ENCODE measurements around the gene RPS5. TPM values are rescaled to one million over a fixed set of nuclear protein-coding genes. Genes with fewer than 3 reads are reported as not detected.
A peak's percentile ranks its signal among the peaks of the same experiment; 100 is the strongest.
"Not testable (repeated sequence)": the region's sequence is repeated elsewhere in the genome, so short reads cannot be mapped to it uniquely, and the experiment has no call there.

The RPS5 gene
- total RNA-seq, 1 experiment from 2014 or later: 3,636 TPM

DNA sequence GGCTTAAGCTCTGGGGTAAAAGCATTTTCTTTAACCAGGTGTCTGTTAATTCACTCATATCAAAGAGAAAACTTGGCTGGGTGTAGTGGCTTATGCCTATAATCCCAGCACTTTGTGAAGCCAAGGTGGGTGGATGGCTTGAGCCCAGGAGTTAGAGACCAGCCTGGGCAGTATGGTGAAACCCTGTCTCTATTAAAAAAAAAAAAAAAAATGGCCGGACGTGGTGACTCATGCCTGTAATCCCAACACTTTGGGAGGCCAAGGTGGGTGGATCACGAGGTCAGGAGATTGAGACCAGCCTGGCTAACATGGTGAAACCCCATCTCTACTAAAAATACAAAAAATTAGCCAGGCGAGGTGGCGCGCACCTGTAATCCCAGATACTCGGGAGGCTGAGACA lies 10.3 kb upstream of the RPS5 start:
- not testable (repeated sequence) for H3K36me3 ChIP-seq, H3K27me3 ChIP-seq, H3K4me3 ChIP-seq, H3K9me3 ChIP-seq
- peak; percentile 60 for DNase-seq

DNA sequence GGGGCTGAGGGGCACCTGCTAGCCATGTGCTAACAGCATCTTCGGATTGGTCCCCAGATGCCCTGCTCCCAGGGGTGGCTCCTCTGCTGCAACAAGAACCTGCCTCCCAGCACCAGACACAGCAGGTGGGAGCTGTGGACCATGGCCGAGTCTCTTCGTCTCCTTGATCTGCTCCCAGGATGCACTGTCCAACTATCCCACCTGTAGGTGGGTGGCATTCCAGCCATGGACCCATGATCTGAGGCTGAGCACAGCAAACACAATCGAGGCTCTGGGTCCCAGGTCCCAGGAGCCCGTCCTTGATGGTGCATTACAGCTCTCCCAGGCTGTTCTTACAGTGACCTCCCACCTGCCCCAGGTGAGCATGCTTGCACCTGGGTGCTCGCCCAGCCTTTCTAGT lies 7.8 kb upstream of the RPS5 start:
- no peak for DNase-seq
- Histone ChIP-seq H3K36me3 (0 out of 2 replicates have a peak, but pooled peaks cover 3% of the 10 kb centered on the region), H3K27me3 (no peaks in the 10 kb centered on the region), H3K4me3 (no peak overlapping the region), H3K9me3 (no peaks in the 10 kb centered on the region)

DNA sequence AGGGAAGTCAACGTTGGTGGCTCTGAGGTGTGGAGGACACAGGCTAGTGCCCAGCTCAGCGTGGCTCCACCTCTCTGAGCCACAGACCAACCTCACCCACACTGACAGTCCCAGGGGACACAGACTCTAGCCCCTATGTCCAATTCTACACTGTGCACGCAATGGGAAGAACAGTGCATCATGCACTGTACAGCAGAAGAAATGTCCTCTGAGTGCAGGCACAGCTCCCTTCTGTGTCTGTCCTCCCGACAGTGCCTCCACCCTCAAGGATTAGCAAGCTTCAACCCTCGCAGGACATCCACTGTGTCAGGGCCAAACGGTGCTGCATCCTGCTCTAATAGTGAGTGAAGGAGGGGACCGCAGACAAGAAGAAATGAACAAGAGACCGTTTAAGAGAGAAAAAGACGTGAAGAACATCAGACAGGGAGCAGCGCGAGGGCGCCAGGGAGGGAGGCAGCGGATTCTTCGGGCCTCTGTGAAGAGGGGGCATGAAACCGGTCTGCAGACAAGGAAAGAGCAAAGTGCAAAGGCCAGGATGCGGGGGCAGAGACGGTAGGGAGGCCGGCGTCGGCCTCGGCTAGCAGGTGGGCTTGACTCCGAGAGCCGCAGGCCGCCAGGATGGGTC lies 6.9 kb upstream of the RPS5 start:
- Histone ChIP-seq H3K4me3 (peak overlapping the region; percentile 93), H3K9me3 (no peaks in the 10 kb centered on the region), H3K27me3 (no peaks in the 10 kb centered on the region), H3K36me3 (0 out of 2 replicates have a peak, but pooled peaks cover 3% of the 10 kb centered on the region)
- DNase-seq: no peak

DNA sequence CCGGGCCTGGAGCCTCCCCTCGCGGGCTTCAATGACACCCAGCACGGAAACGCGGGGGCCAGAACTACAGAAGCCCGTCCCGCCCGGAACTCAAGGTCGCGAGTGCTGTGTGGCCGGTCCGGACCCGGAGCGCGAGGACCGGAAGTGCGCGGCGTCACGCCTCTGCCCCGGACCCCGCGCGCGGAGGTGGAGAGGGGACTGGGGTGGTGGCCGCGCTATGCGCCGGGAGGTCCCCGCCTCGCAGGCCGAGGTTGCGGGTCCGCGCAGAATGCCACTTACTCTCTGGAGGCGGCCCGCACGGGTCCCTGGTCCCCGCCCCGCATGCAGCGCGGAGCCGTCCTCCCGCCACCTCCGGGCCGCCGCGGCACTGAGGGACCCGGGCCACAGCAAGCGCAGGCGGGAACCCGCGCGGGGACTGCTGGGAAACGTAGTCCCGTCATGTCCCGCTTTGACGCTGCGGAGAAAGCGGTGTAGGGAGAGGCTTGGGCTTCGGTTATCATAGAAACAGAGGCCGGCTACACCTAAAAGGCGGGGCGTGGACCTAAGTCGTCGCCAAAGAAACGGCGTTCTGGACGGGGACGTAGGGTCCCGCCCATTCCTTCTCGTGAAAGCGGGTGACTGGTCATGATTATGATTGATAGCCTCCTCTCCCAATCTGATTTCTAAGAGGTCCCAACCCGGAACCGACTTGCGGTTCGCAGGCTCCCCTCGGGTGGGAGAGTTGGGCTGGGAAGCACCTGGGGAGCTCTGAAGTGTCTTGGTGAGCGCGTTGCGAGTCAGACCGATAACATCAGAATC lies 6.2 kb upstream of the RPS5 start, which contains the start of gene ZNF837:
ZNF837 (minus strand) TSS at position 369 of the 798 bp plus-strand sequence. CDS start 11,698 bp downstream, outside the sequence.
- Histone ChIP-seq H3K27me3 (no peaks in the 10 kb centered on the region), H3K36me3 (0 out of 2 replicates have a peak, but pooled peaks cover 3% of the 10 kb centered on the region)
- DNase-seq: peak; percentile 100

DNA sequence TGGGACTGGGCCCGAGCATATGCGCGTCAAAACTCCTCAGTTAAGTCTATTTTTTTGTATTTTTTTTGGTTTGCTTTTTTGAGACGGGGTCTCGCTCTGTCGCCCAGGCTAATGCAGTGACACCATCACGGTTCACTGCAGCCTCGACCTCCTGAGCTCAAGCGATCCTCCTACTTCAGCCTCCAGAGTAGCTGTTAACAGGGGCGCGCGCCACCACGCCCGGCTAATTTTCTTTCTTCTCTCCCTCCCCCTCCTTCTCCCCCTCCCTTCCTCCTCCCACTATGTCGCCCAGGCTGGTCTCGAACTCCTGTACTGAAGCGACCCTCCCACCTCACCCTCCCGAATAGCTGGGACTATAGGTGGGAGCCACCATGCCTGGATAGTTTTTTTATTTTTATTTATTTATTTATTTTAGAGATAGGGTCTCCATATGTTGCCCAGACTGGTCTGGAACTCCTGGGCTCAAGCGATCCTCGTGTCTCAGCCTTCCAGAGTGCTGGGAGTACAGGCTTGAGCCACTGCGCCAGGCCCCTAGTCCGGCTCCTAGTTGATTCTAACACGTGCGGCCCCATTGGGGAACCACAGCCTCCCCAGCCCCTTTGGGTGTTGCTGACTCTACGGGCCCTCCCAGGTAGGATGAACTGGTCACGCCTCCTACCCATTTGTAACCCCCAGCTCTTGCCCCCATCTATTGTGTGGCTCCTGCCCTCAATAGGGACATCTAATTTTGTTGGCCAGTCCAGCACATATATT lies 5.4 kb upstream of the RPS5 start:
- H3K27me3 ChIP-seq: no peaks in the 10 kb centered on the region
- H3K9me3 ChIP-seq: no peaks in the 10 kb centered on the region
- H3K4me3 ChIP-seq: peak overlapping the region; percentile 93
- no peak for DNase-seq
- peaks cover 3% of the 10 kb centered on the region; the same call in 1 of the 2 replicates for H3K36me3 ChIP-seq

More for the DNA sequence above, 6.2 kb upstream of the RPS5 start, which contains the start of gene ZNF837:
- Histone ChIP-seq H3K9me3 (no peaks in the 10 kb centered on the region), H3K4me3 (peak within 1 kb of the TSS; percentile 93)

DNA sequence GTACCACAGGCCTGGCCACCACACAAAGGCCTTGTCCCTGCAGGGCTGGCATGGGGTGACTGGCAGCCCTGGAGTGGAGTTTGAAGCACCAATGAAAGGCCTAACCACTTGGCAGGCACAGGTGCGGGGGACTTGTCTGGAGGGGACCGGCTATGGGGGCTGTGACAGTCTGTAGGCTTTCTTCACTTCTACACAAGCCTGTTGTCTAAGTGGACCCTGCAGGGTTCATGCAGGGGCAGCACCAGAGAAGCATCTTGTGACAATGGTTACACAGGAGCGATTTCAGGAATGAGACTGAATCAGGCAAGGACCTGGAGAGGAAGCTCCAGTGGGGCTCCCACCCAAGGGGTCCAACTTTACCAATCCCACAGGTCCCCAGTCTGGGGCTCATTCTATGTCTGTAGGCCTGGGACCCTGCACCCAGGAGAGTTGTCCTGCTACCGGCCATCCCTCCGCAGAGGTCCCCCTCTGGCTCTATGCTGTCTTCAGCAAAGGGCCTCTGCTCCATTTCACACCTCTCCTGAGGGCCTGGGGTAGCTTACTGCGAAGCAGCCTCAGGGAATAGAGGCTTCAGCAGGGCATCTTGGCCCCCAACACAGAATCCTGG lies 4.0 kb upstream of the RPS5 start:
- Histone ChIP-seq H3K4me3 (no peak overlapping the region), H3K27me3 (no peaks in the 10 kb centered on the region), H3K36me3 (peaks cover 12% of the 10 kb centered on the region), H3K9me3 (no peaks in the 10 kb centered on the region)
- DNase-seq: no peak

DNA sequence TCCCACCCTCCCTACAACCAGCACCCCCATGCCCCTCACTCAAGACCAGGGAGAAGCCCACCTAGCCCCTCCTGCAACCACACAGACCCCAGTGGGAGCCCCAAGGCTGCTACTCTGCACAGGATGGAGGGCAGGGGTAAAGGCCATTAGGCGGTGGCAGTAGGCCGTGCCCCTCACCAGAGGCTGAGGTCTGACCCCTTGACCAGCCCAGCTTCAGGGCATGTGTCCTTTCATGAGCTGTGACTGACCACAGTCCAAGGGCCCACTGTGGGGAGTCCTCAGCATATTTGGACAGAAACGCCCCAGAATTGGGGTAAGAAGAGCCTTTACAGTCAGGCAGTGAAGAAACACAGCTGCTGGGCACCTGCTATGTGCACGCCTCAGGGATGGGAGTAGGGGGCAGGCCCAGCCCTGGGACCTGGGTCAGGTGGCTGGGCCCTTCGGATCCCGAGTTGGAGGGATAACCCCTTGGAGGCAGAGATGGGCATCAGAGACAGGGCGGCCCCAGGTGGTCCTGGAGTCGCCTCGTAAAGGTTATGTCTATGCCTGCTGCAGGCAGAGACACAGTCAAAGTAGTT lies 1.7 kb upstream of the RPS5 start:
- Histone ChIP-seq H3K4me3 (peak overlapping the region; percentile 97), H3K36me3 (peaks cover 34% of the 10 kb centered on the region), H3K27me3 (no peaks in the 10 kb centered on the region), H3K9me3 (no peaks in the 10 kb centered on the region)
- DNase-seq: no peak

DNA sequence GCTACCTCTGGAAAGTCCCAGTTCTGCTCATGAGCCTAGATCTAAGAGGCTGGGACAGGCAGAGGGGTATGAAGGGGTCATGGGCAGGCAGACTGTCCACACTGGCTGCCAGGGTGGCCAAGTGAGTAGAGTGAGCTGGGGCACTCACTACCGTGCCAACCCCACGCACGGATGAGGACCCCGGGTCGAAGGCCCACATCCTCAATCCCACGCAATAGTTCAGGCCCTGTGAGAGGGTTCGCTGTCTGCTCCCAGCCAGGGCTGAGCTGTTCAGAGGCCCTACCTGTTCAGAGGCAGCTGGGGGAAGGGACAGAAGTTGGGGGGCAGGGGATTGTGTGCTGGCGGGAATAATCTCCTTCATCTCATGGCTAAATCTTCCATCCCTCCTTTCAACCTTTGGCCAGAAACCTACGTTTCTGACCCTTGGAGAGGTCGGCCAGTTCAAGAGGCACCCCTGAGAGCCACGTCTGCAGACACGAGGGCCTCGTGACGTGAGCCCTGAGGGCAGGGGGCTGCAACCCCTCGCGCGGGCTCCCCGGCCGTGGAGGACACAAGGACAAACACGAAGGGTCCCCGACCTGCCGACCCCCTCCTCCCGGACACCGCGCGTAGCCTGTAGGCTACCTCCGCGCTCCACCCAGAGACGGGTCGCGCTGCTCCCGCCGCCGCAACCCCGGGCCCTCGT lies 1.0 kb upstream of the RPS5 start:
- H3K4me3 ChIP-seq: peak overlapping the region; percentile 97
- peaks cover 40% of the 10 kb centered on the region for H3K36me3 ChIP-seq
- DNase-seq: no peak
- H3K9me3 ChIP-seq: no peaks in the 10 kb centered on the region
- no peaks in the 10 kb centered on the region for H3K27me3 ChIP-seq

DNA sequence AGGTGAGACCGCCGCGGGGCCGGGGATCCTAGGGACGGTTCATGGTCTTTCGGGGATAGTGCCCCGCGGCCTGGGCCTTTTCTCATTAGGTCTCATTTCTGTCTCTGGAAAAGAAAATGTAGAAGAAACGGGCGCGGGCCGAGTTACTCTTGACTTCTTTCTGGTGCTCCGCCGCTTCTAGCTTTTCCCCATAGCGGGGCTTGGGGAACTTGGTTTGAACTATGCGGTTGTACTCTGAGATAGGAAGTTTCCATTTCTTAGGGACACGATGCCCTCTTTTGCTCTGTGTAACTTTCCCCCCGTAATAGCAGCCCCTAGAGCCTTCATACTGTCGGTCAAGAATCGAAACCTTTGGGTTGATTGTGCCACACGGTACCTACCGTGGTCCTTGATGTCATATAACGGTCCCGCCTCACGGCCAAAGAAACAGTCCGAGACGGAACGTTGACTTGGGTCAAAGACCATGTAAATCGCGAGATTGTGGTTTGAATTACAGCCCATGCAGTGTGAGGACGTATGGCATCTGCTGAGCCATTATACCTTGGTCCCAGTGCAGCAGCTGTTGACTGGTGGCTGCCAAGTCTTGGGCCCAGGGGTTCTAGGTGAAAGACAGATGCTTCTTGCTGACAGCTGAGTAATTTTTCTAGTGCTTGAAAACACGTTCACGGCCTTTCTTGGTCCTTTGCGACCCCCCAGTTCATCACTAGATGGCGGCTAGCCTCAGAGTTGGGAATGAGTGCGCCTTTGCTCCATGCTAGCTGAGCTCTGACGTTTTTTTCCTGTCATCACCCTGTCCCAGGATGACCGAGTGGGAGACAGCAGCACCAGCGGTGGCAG lies 487 bp downstream of the RPS5 start:
- DNase-seq: no peak
- Histone ChIP-seq H3K9me3 (no peaks in the 10 kb centered on the region), H3K36me3 (peaks cover 56% of the 10 kb centered on the region), H3K4me3 (peak overlapping the region; percentile 97), H3K27me3 (no peaks in the 10 kb centered on the region)

DNA sequence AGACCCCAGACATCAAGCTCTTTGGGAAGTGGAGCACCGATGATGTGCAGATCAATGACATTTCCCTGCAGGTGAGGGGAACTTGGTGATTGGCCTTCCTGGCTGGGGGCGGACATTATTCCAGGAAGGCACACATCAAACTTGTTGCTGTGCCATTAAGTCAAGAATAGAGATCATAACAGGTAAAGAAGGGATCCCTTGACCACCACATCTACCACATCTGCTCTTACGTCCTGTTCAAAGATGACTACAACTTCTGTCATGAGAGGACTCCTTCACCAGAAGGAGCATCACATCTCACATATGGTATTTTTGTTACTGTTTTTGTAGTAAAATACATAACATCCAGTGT lies 1.1 kb downstream of the RPS5 start:
- DNase-seq: no peak
- Histone ChIP-seq H3K4me3 (peak overlapping the region; percentile 97), H3K27me3 (no peaks in the 10 kb centered on the region), H3K9me3 (no peaks in the 10 kb centered on the region), H3K36me3 (peaks cover 59% of the 10 kb centered on the region)

DNA sequence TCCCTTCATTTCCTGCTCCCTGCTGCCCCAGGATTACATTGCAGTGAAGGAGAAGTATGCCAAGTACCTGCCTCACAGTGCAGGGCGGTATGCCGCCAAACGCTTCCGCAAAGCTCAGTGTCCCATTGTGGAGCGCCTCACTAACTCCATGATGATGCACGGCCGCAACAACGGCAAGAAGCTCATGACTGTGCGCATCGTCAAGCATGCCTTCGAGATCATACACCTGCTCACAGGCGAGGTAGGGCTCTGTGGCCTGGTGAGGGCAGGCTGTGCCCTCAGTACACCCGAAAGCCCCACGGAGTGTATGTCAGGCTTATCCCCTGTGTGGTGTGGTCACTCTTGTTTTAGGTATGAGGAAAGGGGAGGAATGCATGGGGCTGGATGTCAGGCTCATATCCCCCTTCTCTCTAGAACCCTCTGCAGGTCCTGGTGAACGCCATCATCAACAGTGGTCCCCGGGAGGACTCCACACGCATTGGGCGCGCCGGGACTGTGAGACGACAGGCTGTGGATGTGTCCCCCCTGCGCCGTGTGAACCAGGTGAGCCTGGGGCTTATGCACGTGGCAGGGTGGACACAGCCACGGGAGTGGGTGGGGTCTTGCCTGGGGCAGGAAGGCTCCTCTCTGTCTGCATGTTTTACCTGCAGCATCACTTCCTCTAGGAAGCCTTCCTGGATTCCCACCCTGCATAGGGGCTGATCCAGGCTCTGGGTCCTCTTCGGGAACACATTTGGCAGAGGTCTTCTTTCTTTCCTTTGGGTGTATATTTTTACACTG lies 6.1 kb downstream of the RPS5 start:
- peaks cover 78% of the 10 kb centered on the region for H3K36me3 ChIP-seq
- DNase-seq: no peak
- no peaks in the 10 kb centered on the region for H3K27me3 ChIP-seq
- H3K4me3 ChIP-seq: no peak overlapping the region
- H3K9me3 ChIP-seq: no peaks in the 10 kb centered on the region

DNA sequence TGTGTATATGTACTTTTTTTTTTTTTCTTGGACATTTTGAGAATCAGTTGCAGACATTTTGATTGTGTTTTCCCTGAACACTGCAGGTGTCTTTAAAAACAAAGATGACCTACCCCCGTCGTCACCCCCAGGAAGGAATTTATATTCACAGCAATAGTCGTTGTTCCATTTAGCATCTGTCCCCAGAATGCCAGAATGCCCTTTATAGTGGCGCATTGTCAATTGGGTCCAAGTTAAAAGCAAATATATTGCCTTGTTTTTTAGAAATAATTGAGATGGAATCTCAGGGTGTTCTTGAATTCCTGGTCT lies 6.6 kb downstream of the RPS5 start:
- Histone ChIP-seq H3K36me3 (peaks cover 74% of the 10 kb centered on the region), H3K27me3 (no peaks in the 10 kb centered on the region), H3K9me3 (no peaks in the 10 kb centered on the region), H3K4me3 (no peak overlapping the region)
- no peak for DNase-seq

DNA sequence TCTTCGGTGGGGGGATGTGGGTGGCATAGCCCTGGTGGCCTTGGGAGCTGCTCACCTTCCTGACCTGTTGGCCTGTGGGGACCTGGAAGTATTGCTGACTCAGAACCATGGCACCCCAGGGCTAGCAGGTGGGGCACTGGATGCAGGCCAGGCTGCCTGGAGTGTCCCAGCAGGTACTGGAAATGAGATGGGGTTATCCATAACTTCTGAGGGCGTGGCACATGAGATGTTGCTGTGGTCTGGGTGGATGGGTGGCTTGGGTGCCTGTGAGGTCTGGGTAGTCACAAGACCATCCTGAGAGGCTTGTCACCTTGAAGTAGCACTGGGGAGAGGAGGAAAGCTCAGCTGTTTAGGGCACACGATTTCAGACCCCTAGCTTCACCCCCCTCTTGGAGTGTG lies 7.8 kb downstream of the RPS5 start:
- H3K4me3 ChIP-seq: no peak overlapping the region
- peaks cover 63% of the 10 kb centered on the region for H3K36me3 ChIP-seq
- DNase-seq: no peak
- no peaks in the 10 kb centered on the region for H3K9me3 ChIP-seq
- H3K27me3 ChIP-seq: no peaks in the 10 kb centered on the region

DNA sequence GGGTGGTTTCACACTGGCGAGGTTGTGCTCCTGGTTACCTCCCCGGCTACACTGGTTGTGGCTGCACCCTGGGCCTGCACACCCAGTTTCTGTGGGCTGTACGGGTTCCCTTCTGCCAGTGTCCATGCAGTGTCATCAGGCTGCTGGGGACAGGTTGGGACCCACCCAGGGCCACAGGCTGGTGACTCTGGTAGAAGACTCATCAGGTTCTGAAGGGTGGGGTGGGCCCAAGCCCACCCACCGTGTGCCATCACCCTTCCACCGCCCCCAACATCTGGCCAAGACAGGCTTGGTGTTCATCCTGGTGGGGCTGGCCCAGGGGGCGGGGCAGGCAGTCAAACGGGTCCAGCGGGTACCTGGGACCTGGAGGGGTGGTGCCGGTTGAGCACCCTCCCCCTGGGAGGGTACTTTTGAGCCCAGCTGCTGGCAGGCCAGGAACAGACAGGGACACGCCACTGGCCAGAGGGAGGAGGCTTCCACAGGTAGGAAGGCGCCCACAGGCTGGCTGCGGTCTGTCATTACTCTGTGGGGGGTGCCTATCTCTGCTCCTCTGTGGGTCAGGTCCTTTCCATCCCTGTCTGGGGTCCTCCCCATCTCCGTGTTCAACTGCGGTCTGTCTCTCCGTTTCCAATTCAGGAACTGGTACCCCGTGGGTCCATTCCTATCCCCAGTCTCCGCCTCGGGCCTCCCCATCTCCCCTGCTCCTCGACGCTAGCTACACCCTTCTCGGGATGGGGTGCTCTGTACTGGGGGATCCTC lies 8.3 kb downstream of the RPS5 start, which contains the start of gene RNF225:
RNF225 (plus strand) TSS at position 437 of the 759 bp plus-strand sequence. CDS start 434 bp downstream, outside the sequence.
- Histone ChIP-seq H3K4me3 (no peak within 1 kb of the TSS), H3K36me3 (peaks cover 57% of the 10 kb centered on the region), H3K9me3 (no peaks in the 10 kb centered on the region), H3K27me3 (no peaks in the 10 kb centered on the region)
- DNase-seq: no peak
